Natural killer cell treated with Interleukin-12 subunit alpha and Interleukin-12 subunit beta and Interleukin-15 and Interleukin-18, amount 100 ng/mL, for 72 hours (primary cell): ENCODE data around the gene PAH. TPM values are rescaled to one million over a fixed set of nuclear protein-coding genes. Genes with fewer than 3 reads are reported as not detected.
A peak's percentile ranks its signal among the peaks of the same experiment; 100 is the strongest.

ENCODE experiments used
- ATAC-seq, 2 donors: fragments of 150-1000 bp; cut with Tn5 transposase in 1 of 2; sonication (Bioruptor Pico), chemical (Tn5 transposase) in 1 of 2; 2 replicates each; pipeline ENCODE4 v1.10.0; 2021
- DNase-seq: peaks from one replicate; pipeline ENCODE4 v3.0.0; 2022; ENCODE audit warnings: low spot score
- H3K27ac Mint-ChIP-seq, 2 donors: 1 replicate in 1 of 2; 2 replicates in 1 of 2; pipeline ENCODE4 v1.8.0; 2022; ENCODE audit warnings: mixed read lengths in 2 of 2, mild to moderate bottlenecking in 1 of 2, moderate library complexity in 1 of 2
- H3K27me3 Mint-ChIP-seq, 2 donors: 1 replicate in 1 of 2; 2 replicates in 1 of 2; pipeline ENCODE4 v1.8.0; 2022; ENCODE audit warnings: mixed read lengths in 2 of 2
- H3K36me3 Mint-ChIP-seq: one replicate; pipeline ENCODE4 v1.8.0; 2022; ENCODE audit warnings: mixed read lengths
- H3K4me1 Mint-ChIP-seq, 2 donors: 1 replicate in 1 of 2; 2 replicates in 1 of 2; pipeline ENCODE4 v1.8.0; 2022; ENCODE audit warnings: low read depth in 2 of 2, mixed read lengths in 2 of 2, mild to moderate bottlenecking in 1 of 2
- H3K4me3 Mint-ChIP-seq: one replicate; pipeline ENCODE4 v1.8.0; 2022; ENCODE audit warnings: mixed read lengths
- H3K9me3 Mint-ChIP-seq: 2 replicates; pipeline ENCODE4 v1.8.0; 2022; ENCODE audit warnings: mixed read lengths
- total RNA-seq, 2 donors: library from RNA; stranded (reverse); gene quantifications; one replicate each; pipeline ENCODE4 v1.2.3, GENCODE V29; 2022

The PAH gene
- total RNA-seq, result not detected

DNA sequence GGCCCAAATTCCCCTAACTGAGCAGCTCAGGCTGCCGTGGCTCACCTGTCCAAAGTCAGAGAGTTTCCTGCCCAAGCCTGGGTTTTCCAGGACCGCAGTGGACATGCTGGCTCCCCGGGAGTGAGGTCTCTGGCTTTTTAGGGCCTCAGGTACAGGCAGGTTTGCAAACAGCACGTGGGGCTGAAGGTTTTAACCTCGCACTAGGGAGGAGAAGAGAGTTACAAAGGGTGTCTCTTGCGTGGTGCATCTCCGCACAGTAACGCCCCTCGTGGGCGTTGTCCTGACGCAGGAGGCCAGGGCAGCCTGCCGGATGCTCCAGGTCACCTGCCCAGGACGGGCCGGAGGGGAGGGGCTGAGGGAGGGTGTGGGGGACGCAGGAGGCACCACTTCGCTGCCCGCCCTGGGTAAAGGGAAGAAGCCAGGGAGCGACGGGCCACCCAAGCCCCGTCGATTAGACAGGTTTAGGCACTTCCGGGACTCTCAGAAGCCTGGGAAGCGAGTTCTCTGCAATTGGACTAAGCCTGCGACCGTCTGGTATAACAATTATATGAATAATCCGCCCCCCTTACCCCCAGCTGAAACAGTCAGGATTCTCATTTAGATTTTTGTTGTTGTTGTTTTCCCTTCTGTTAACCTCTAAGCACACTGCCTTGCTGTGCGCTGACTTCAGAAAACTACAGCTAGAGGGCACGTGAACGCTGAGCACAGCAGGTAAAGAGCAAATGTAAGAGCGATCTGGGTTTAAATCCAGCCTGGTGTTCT is at the start of gene PAH:
Gene PAH (minus strand): TSS at position 219 of the 762 bp plus-strand sequence. CDS start 114 bp downstream, at position 105.
- H3K4me3 Mint-ChIP-seq, result no peak within 1 kb of the TSS
- ATAC-seq, result peak in 1 of 2 donors; percentile 31

GRCh38 chr12:102966200-102966863 is 49.3 kb upstream of the PAH start:
- H3K27me3 Mint-ChIP-seq, result peaks cover 42 to 63% of the 10 kb centered on the region in 2 donors
- H3K27ac Mint-ChIP-seq, result no peak overlapping the region
- peaks cover 5% of the 10 kb centered on the region for H3K36me3 Mint-ChIP-seq
- ATAC-seq (no peak), DNase-seq (no peak)
- H3K9me3 Mint-ChIP-seq, result peaks cover 4% of the 10 kb centered on the region
- no peak overlapping the region for H3K4me3 Mint-ChIP-seq
- H3K4me1 Mint-ChIP-seq, result peaks cover 0 to 6% of the 10 kb centered on the region in 2 donors

More for the DNA sequence above, at the start of gene PAH:
- H3K27ac Mint-ChIP-seq, result no peak within 1 kb of the TSS
- peaks cover 3% of the 10 kb centered on the region for H3K9me3 Mint-ChIP-seq
- no peak for DNase-seq
- H3K4me1 Mint-ChIP-seq, result no peaks in the 10 kb centered on the region
- no peaks in the 10 kb centered on the region for H3K36me3 Mint-ChIP-seq
- H3K27me3 Mint-ChIP-seq, result peaks cover 7 to 20% of the 10 kb centered on the region in 2 donors

DNA sequence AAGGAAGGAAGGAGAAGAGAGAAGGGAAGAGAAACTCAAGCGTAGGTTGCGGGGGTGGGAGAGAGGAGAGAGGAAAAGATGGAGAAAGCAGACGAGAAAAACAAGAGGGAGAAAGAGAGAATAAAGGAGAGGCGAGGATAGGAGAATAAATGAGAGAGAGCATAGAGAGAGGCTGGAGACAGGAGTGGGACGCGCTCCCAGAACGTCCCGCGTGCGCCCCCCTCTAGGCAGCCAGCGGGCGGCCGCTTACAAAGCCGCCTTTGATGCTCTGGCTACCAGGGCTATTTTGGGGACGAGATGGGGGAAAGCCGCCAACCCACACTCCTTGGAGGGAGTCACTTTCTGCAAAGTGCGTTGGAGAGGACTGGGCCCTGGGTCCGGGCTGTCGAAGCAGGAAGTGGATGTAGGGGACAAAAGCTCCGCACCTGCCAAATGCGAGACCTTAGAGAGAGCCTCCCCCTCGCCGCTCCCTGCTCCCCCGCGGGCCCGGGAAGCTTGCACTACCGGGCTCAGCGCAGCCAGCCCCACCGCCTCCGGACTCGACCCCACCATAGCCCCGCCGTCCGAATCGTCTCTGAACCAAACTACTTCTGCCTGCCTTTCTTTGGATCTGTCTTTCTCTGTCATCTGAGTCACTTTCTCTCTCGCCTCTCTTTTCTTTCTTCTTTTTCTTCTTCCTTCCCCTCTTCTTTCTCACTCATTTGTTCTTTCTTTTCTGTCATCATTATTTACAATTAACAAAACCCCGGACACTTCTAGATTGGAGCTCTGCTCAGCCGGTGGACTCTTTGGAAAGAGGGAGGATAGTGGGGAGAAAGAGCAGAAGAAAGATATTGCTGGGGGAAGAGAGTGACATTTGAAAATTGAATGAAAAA is 48.5 kb upstream of the PAH start:
- Mint-ChIP-seq H3K36me3 (peaks cover 5% of the 10 kb centered on the region), H3K27me3 (peaks cover 42 to 72% of the 10 kb centered on the region in 2 donors), H3K4me1 (peaks cover 0 to 6% of the 10 kb centered on the region in 2 donors), H3K4me3 (no peak overlapping the region), H3K27ac (no peak overlapping the region), H3K9me3 (peaks cover 4% of the 10 kb centered on the region)
- DNase-seq (no peak), ATAC-seq (no peak)

GRCh38 chr12:102964872-102965271 is 47.8 kb upstream of the PAH start:
- peaks cover 4% of the 10 kb centered on the region for H3K9me3 Mint-ChIP-seq
- H3K27ac Mint-ChIP-seq, result no peak overlapping the region
- H3K4me3 Mint-ChIP-seq, result no peak overlapping the region
- no peak for DNase-seq
- no peak for ATAC-seq
- peaks cover 0 to 6% of the 10 kb centered on the region in 2 donors for H3K4me1 Mint-ChIP-seq
- H3K36me3 Mint-ChIP-seq, result peaks cover 5% of the 10 kb centered on the region
- peaks cover 42 to 76% of the 10 kb centered on the region in 2 donors for H3K27me3 Mint-ChIP-seq

DNA sequence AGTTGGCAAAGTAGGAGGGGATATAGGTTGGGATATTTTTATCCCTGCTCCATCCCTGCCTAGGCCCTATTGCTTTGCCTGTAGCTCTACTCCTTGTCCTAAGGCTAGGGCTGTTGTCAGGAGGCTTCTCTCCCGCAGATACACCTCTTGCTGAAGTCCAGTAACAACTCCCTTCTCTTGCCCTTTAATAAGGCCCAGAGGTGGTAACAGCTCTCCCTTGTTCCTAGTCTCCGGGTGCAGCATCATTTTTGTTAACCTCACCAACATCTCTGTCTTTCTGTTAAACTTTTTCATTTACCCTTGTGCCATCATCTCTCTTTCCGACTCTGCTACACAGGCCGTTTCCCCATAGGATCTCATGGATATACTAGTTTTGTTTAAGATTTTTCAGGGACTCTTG is 46.8 kb upstream of the PAH start:
- Mint-ChIP-seq H3K4me3 (no peak overlapping the region), H3K36me3 (peaks cover 5% of the 10 kb centered on the region), H3K4me1 (peaks cover 0 to 6% of the 10 kb centered on the region in 2 donors), H3K27me3 (peaks cover 50 to 84% of the 10 kb centered on the region in 2 donors), H3K9me3 (peaks cover 4% of the 10 kb centered on the region), H3K27ac (no peak overlapping the region)
- DNase-seq (no peak), ATAC-seq (no peak)

- H3K4me3 Mint-ChIP-seq, result no peak overlapping the region
- no peak for DNase-seq
- H3K4me1 Mint-ChIP-seq, result peaks cover 0 to 6% of the 10 kb centered on the region in 2 donors
- H3K27me3 Mint-ChIP-seq, result peaks cover 51 to 86% of the 10 kb centered on the region in 2 donors
- H3K27ac Mint-ChIP-seq, result no peak overlapping the region
- H3K36me3 Mint-ChIP-seq, result peaks cover 5% of the 10 kb centered on the region
- H3K9me3 Mint-ChIP-seq, result peaks cover 4% of the 10 kb centered on the region
- ATAC-seq, result no peak
Observed at GRCh38 chr12:102962986-102963385, 45.9 kb upstream of the PAH start.

- Mint-ChIP-seq H3K4me1 (peaks cover 0 to 6% of the 10 kb centered on the region in 2 donors), H3K36me3 (peaks cover 5% of the 10 kb centered on the region), H3K9me3 (peaks cover 4% of the 10 kb centered on the region), H3K27me3 (peaks cover 50 to 86% of the 10 kb centered on the region in 2 donors), H3K4me3 (no peak overlapping the region), H3K27ac (no peak overlapping the region)
- ATAC-seq, result no peak
- DNase-seq, result no peak
Observed at GRCh38 chr12:102962532-102962931, 45.5 kb upstream of the PAH start.

- DNase-seq (no peak), ATAC-seq (no peak)
- Mint-ChIP-seq H3K4me3 (no peak overlapping the region), H3K4me1 (peaks cover 0 to 6% of the 10 kb centered on the region in 2 donors), H3K36me3 (peaks cover 5% of the 10 kb centered on the region), H3K27me3 (peaks cover 56 to 85% of the 10 kb centered on the region in 2 donors), H3K27ac (no peak overlapping the region), H3K9me3 (peaks cover 4% of the 10 kb centered on the region)
Observed at GRCh38 chr12:102961466-102961855, 44.4 kb upstream of the PAH start.

DNA sequence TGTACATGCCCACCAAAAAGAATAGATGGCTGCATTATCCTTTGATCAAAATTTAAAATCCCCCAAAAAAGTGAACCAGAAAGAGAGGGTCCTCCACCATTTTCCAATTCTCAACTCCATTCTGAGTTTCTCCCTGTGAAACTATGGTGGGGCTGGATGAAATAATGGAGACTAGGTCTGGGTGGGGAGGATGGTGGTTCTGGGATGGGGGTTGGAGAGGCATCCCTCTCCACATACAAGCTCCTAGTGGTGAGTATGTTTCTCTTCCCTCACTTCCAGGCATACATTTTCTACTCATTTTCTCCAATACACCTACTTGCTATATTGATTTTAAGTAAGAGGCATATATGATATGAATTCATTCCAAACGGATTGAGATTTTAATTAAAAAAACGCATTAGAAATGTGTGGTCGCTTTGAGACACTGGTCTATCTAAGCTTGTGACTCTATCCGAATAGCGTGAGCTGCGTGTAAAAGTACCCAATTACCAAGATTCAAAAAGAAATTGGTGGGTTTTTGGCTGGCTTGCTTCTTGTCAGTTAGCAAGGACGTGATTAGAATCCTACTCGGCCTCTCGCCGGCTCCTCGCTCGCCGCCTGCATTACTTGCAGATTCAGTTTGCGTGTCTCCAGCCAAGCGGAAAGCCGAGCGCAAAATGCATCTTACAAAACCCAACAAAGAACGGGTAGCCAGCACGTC is 43.9 kb upstream of the PAH start:
- Mint-ChIP-seq H3K4me3 (no peak overlapping the region), H3K4me1 (peaks cover 0 to 6% of the 10 kb centered on the region in 2 donors), H3K9me3 (peaks cover 4% of the 10 kb centered on the region), H3K27me3 (peaks cover 57 to 84% of the 10 kb centered on the region in 2 donors), H3K27ac (no peak overlapping the region), H3K36me3 (peaks cover 5% of the 10 kb centered on the region)
- DNase-seq (no peak), ATAC-seq (no peak)

- peaks cover 62 to 84% of the 10 kb centered on the region in 2 donors for H3K27me3 Mint-ChIP-seq
- H3K4me3 Mint-ChIP-seq, result no peak overlapping the region
- H3K4me1 Mint-ChIP-seq, result no peaks in the 10 kb centered on the region
- H3K9me3 Mint-ChIP-seq, result peaks cover 4% of the 10 kb centered on the region
- H3K36me3 Mint-ChIP-seq, result no peaks in the 10 kb centered on the region
- no peak overlapping the region for H3K27ac Mint-ChIP-seq
- DNase-seq (no peak), ATAC-seq (no peak)
Observed at GRCh38 chr12:102959391-102959790, 42.3 kb upstream of the PAH start.

DNA sequence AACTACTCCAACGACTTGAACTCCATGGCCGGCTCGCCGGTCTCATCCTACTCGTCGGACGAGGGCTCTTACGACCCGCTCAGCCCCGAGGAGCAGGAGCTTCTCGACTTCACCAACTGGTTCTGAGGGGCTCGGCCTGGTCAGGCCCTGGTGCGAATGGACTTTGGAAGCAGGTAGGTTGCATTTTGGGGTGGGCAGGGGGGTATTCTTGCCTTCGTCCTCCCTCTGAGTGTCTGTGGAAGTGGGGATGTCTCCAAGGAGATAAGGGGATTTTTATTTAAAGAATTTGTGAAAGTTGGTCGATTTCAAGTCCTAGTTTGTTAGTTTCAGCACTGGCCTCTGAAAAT is 41.8 kb upstream of the PAH start:
- H3K9me3 Mint-ChIP-seq, result peaks cover under 1% of the 10 kb centered on the region
- H3K27ac Mint-ChIP-seq, result no peak overlapping the region
- no peak for ATAC-seq
- peaks cover 60 to 84% of the 10 kb centered on the region in 2 donors for H3K27me3 Mint-ChIP-seq
- H3K4me1 Mint-ChIP-seq, result no peaks in the 10 kb centered on the region
- no peak for DNase-seq
- no peak overlapping the region for H3K4me3 Mint-ChIP-seq
- H3K36me3 Mint-ChIP-seq, result no peaks in the 10 kb centered on the region

DNA sequence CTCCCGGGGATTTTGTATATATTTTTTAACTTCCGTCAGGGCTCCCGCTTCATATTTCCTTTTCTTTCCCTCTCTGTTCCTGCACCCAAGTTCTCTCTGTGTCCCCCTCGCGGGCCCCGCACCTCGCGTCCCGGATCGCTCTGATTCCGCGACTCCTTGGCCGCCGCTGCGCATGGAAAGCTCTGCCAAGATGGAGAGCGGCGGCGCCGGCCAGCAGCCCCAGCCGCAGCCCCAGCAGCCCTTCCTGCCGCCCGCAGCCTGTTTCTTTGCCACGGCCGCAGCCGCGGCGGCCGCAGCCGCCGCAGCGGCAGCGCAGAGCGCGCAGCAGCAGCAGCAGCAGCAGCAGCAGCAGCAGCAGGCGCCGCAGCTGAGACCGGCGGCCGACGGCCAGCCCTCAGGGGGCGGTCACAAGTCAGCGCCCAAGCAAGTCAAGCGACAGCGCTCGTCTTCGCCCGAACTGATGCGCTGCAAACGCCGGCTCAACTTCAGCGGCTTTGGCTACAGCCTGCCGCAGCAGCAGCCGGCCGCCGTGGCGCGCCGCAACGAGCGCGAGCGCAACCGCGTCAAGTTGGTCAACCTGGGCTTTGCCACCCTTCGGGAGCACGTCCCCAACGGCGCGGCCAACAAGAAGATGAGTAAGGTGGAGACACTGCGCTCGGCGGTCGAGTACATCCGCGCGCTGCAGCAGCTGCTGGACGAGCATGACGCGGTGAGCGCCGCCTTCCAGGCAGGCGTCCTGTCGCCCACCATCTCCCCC is 41.2 kb upstream of the PAH start:
- Mint-ChIP-seq H3K27ac (no peak overlapping the region), H3K27me3 (peaks cover 60 to 83% of the 10 kb centered on the region in 2 donors)
- peak in 1 of 2 donors; percentile 45 for ATAC-seq

More for the DNA sequence above, 41.2 kb upstream of the PAH start:
- Mint-ChIP-seq H3K4me3 (peak overlapping the region; percentile 25), H3K36me3 (no peaks in the 10 kb centered on the region), H3K4me1 (no peaks in the 10 kb centered on the region), H3K9me3 (no peaks in the 10 kb centered on the region)
- DNase-seq, result no peak
